GM12875 (cell line): ENCODE data around the gene ALPI.
"Not testable (repeated sequence)": the region's sequence is repeated elsewhere in the genome, so short reads cannot be mapped to it uniquely, and the experiment has no call there.

Experiments
- H3K4me3 ChIP-seq: one replicate; pipeline ENCODE4 v1.5.1; 2011; ENCODE audit warnings: low read depth, low read length, control low read depth
- CTCF ChIP-seq: IDR thresholded peaks from 2 replicates; pipeline ENCODE4 v1.5.1; 2011; ENCODE audit warnings: low read depth, mild to moderate bottlenecking, control low read depth, inconsistent platforms, low read length, moderate library complexity, borderline replicate concordance; ENCODE audit not compliant: insufficient read depth

Gene ALPI

DNA sequence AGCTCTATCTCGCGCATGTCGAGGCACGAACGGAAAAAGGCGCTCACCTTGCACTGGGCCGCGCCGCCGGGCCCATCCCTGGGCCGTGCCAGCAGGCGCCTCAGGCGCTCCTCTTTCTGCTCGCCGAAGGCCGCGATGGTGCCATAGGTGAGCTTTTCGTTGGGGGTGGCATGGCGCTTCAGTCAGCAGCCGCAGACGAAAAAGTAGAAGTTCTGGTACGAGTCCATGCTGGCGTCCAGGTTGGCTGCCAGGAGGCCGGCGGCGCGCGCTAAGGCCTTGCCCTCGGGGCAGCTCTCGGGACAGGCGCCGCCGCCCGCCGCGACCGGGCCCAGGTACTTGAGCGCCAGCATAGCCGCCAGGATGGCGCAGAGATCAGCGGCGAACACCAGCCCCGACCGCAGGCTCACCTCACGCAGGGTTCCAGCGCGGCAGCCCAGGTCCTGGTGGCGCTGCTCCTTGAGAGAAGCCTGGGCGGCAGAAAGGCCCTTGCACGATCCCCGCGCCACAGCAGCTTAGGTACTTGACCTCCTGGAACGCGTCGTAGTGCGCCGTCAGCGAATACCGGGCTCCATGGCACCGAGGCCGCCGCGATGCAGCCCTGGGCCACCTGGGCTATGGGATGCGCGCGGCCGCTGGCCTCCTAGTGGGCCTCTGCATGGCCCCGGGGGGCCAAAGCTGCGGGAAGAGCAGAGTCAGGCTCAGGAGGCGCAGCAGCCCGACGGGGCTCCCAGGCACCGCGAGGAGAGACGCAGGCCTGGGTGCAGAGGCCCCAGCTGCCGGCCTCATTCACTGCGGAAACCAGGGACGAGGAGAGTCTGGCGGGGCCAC lies 36.5 kb upstream of the ALPI start:
- no peak overlapping the region for H3K4me3 ChIP-seq
- no peak for TF ChIP-seq CTCF

DNA sequence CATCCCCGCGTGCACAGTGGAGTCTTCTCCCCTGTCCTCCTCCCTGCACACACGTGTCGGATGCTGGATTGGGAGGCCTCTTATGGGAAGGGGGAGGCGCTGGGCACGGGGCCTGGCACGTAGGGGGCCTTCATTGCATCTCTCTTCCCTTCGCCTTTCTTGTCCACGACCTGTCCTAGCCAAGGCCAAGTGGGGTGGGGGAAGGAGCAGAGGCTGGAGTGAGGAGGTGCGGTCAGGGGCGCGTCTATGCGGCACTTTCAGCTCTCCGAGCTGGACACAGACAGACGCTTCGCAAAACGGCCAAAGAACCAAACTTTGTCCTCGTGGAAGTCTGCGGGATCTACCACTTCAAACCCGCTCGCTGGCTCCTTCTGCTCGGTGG lies 35.9 kb upstream of the ALPI start:
- H3K4me3 ChIP-seq = no peak overlapping the region

DNA sequence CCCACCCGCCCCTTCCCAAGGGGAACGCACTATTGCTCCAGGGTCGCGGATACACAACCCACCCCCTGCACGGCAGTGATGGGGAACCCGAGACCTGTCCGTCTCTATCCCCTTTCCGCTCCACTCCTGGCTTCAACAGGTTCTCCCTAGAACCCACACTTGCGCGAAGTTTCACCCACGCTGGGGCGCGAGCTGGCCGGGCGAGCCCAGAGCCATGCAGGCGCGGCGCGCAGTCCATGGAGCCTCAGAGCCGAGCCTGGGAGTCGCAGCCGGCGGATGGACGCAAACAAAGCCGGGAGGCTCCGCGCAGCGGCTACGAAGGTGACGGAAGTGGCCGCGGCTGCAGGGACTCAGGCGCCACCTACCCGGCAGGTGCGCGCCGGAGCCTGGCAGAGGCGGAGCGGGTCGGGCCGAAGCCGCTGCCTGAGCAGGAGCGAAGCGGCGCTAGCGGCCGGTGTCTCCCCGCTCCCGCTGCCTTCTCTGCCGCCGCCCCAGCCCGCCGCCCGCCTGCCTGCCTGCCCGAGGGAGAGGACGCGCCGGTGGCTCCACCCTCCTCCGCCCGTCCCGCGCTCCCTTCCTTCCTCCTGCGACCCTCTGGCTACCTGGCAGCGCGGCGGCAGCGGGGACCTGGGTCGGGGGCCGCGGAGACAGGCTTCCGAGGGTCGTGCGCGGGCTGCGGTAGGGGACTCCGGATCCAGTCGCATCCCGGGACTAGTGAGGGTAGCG lies 35.3 kb upstream of the ALPI start:
- no peak overlapping the region for H3K4me3 ChIP-seq

More for the DNA sequence above, 35.9 kb upstream of the ALPI start:
- TF ChIP-seq CTCF = no peak

GRCh38 chr2:232421189-232421785 lies 34.7 kb upstream of the ALPI start:
- no peak for TF ChIP-seq CTCF
- no peak overlapping the region for H3K4me3 ChIP-seq

More for the DNA sequence above, 35.3 kb upstream of the ALPI start:
- TF ChIP-seq CTCF = no peak

GRCh38 chr2:232422051-232422450 lies 33.9 kb upstream of the ALPI start:
- no peak for TF ChIP-seq CTCF
- no peak overlapping the region for H3K4me3 ChIP-seq

GRCh38 chr2:232422996-232423395 lies 33.0 kb upstream of the ALPI start:
- H3K4me3 ChIP-seq = not testable (repeated sequence)

GRCh38 chr2:232423407-232423806 lies 32.5 kb upstream of the ALPI start:
- H3K4me3 ChIP-seq = not testable (repeated sequence)
